HG03108 (cell line): ENCODE results near the gene MRC2.

Source experiments
- ATAC-seq: cut with Tn5 transposase; IDR thresholded peaks from one replicate; pipeline ENCODE4 v1.9.1; 2021; ENCODE audit warnings: moderate library complexity; ENCODE audit not compliant: unreplicated experiment

Gene MRC2

GRCh38 chr17:62660629-62661118 lies 33.2 kb downstream of the MRC2 start:
- ATAC-seq = no peak

DNA sequence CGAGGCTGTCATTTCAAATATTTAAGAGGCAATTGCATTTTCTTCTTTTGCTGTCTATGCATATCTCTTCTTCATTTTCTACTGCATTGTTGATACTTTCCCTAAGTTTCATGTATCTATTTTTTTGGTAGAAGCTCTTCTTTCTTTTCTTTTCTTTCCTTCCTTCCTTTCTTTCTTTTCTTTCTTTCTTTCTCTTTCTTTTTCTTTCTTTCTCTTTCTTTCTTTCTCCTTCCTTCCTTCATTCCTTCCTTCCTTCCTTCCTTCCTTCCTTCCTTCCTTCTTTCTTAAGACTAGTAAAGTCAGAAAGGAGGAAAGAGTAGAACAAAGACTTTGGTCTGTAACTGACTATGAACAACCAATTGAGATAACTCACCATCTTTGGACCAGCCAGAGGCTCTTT lies 33.9 kb downstream of the MRC2 start:
- ATAC-seq = no peak

DNA sequence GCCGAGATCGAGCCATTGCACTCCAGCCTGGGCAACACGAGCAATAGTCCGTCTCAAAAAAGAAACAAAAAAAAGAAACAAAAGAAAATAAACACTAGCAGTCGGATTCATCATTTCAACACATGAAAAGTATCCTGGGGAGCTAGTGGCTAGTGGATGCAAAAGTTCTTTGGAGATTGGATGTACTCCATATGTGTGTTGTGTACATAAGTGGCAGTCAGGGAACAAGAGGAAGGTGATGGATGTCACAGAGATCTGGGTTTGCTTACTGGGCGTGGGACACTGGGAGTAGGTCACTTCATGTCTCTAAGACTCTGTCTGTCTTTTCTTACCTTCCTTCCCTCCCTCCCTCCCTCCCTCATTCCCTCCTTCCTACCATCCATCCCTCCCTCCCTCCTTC lies 35.4 kb downstream of the MRC2 start:
- no peak for ATAC-seq

GRCh38 chr17:62663304-62663703 lies 35.8 kb downstream of the MRC2 start:
- no peak for ATAC-seq

- no peak for ATAC-seq
Measured at GRCh38 chr17:62664336-62665120, 37.1 kb downstream of the MRC2 start.

DNA sequence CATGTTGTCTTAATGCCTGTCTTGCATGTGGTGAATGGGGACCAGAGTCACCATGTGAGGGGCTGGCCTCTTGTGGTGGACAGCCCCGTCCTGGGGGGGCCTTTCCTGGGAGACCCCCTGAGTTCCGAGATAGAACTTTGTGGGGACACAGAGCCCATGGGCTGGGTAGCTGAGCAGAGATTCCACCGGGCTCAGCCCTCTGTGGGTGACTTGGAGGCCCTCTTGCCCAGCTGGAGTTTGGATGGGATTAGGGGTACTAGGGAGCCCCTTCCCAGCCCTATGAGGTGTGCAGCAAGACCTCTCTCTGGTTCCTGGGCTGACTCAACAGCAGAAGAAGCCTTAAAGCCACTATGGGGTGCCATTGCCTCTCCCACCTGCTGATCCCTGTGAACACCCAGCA lies 38.1 kb downstream of the MRC2 start:
- no peak for ATAC-seq

- no peak for ATAC-seq
Measured at GRCh38 chr17:62666061-62666800, 38.8 kb downstream of the MRC2 start.

DNA sequence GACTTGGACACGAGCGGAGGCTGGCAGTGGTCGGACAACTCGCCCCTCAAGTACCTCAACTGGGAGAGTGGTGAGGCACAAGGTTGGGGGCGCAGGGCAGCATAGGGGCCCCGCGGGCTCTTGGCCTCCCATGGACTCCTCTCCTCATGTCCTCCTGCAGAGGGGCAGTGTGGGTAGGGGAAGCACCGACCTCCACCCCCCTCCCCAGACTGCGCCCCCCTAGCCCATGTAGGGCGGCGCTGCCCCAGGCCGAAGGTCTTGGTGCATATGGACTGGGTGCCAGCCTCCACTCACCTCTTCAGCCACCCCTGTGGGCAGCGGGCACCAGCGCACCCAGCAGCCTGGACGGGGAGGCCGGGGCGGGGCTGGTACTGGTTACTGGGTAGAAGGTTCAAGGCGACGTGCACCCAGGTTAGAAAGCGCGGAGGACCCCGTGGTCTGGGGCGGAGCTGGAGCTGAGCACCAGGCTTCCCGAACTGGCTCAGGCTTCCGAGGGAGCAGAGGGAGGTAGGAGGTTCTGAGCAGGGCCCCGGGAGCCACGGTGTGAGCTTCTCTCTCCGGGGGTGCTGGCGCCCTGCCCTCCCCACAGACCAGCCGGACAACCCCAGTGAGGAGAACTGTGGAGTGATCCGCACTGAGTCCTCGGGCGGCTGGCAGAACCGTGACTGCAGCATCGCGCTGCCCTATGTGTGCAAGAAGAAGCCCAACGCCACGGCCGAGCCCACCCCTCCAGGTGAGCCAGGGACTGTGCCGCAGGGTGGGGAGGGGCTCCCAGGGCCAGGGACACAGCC lies 39.5 kb downstream of the MRC2 start:
- ATAC-seq = no peak

DNA sequence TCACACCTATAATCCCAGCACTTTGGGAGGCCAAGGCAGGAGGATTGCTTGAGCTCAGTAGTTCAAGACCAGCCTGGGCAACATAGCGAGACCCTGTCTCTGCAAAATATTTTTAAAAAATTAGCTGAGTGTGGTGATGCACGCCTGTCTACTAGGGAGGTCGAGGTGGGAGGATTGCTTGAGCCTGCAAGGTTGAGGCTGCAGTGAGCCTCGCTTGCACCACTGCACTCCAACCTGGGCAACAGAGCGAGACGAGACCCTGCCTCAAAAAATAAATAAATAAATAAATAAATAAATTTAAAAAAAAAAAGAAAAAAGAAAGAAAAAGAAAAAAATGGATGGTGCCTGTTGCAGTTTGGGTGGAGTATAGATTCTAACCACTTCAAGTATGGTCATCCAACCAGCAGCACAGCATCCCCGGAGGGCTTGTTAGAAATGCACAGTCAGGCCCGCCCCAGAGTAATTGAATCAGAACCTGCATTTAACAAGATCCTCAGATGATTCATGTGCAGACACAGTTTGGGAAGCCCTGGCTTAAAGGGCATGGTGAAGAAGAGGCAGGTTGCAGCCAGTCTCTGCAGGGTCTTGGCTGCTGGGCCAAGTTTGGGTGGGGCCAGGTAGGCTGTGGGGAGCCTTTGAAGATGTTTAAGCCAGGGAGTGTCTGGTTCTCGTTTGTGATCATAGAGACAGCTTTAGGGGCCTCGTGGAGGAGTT lies 40.8 kb downstream of the MRC2 start:
- ATAC-seq = no peak

- ATAC-seq = no peak
Measured at GRCh38 chr17:62670202-62670821, 42.8 kb downstream of the MRC2 start.

GRCh38 chr17:62671553-62671952 lies 44.1 kb downstream of the MRC2 start:
- ATAC-seq = no peak

DNA sequence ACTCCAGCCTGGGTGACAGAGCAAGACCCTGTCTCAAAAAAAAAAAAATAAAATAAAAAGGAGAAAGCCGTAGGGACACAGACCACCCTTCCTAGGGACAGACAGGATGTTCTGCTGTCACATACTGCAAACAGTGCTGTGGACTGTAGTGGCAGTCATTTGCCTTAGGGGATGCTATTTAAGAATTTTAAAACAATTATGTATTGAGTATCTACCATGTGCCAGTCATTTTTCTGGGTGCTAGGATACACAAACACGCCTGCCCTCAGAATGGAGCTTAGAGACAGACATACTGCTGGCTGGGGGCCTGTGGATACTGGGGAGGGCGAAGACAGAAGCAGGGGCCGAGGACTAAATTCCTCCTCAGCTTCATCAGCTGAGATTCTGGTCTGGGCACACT lies 45.5 kb downstream of the MRC2 start:
- no peak for ATAC-seq

- ATAC-seq = no peak
Measured at GRCh38 chr17:62673614-62674362, 46.3 kb downstream of the MRC2 start.

DNA sequence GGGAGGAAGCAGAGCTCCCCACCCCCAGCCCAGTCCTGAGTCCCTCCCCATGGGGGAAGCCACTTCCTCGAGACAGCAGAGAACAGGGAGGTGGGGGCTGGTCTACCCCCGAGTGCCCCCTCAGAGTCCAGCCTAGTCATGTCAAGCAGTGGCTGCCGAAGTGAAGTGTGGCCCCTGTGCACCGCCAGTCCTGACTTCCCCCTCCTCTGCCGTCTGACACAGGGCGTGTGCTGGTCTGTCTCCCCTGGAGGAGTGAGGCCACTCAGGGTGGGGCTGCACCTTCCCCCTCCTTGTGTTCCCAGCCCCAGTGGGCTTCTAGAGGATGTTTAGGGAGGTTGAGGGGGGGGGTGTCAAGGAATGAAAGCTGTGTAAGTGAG lies 46.9 kb downstream of the MRC2 start:
- no peak for ATAC-seq

DNA sequence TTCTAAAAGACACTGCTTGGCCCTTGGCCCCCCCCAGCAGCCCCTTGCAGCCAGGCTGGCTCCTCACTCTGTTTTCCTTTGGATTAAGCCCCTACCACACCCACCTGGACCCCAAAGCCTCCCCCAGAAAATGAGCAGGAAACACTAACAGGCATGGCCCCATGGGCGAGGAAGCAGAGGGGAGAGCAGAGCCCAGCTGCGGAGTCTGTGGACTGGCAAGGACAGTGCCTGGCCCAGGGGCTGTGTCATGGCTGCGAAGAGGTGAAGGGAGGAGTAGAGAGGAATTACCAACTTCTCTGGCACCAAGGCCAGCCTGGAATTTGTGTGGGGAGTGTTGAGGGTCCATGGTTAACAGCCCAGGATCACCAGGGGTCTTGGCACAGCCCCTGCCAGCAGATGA lies 47.4 kb downstream of the MRC2 start:
- no peak for ATAC-seq

DNA sequence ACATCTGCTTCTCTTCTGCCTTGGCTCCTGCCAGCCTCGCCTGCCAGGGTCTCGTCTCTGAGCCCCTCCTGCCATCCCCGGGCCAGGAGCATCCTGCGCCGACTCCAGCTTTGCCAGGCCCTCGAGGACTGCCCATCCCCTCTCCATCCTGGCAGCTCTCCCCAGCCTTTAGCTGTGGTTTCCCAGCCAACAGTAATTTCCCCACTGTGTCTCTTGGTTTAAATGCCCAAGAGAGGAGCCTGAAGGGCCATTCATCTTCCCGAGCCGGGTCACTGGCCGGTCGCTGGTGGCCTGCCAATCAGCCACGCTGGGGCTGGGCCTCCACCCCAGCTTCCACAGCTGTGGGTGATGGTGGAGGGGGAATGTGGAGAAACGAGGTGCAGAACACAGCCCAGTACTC lies 47.8 kb downstream of the MRC2 start:
- ATAC-seq = no peak

DNA sequence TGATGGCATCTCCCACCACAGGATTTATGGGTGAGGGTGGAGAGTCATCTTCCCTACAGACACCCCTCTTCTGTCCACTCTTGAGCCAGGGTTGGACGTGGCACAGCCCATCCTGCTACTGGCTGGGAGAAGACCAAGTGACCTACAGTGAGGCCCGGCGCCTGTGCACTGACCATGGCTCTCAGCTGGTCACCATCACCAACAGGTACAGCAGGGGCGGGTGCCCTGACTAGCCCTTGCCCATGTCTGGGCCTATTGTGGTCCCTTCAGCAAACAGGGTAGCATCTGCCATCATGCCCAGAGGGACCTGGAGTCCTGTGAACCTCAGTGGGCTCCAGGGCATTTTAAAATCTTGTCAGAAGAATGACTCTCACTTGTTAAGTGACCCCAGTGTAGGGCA lies 48.2 kb downstream of the MRC2 start:
- no peak for ATAC-seq

GRCh38 chr17:62676231-62676943 lies 48.9 kb downstream of the MRC2 start:
- ATAC-seq = no peak

DNA sequence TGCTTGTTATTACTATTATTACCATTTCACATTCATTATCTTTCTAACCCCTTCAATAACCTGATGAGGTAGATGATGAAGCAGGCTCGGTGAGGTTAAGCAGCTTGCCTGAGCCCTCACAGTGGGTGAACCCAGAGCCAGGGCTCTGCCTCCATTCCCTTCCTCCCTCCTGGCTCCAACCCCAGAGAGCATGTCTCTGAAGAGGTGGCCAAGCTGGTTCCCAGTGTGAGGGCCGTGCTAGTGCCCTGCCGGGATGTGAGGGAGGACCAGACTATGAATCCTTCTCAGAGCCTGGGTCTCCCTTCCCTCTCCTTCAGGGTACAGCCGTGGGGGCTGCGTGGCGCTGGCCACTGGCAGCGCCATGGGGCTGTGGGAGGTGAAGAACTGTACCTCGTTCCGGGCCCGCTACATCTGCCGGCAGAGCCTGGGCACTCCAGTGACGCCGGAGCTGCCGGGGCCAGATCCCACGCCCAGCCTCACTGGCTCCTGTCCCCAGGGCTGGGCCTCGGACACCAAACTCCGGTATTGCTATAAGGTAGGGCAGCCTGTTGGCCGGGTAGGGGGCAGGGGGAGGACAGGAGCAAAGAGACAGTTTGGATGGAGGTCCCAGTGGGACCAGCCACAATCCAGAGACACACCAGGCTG lies 49.6 kb downstream of the MRC2 start:
- no peak for ATAC-seq
